IgD-negative memory B cell (primary cell): ENCODE measurements around the gene LRRC45. TPM values are rescaled to one million over a fixed set of nuclear protein-coding genes. Genes with fewer than 3 reads are reported as not detected.

Source experiments
- H3K27ac Mint-ChIP-seq, 3 donors: one replicate each; pipeline ENCODE4 v1.8.0; 2020 to 2022; ENCODE audit warnings: mild to moderate bottlenecking in 3 of 3, mixed read lengths in 3 of 3, moderate library complexity in 1 of 3
- H3K27me3 Mint-ChIP-seq: one replicate; pipeline ENCODE4 v1.8.0; 2021; ENCODE audit warnings: mixed read lengths
- H3K36me3 Mint-ChIP-seq: one replicate; pipeline ENCODE4 v1.8.0; 2020; ENCODE audit warnings: mild to moderate bottlenecking, mixed read lengths
- H3K4me1 Mint-ChIP-seq, 3 donors: one replicate each; pipeline ENCODE4 v1.8.0; 2020 to 2022; ENCODE audit warnings: mixed read lengths in 3 of 3, mild to moderate bottlenecking in 1 of 3
- H3K4me3 Mint-ChIP-seq, 4 donors: one replicate each; pipeline ENCODE4 v1.8.0; 2020 to 2022; ENCODE audit warnings: mild to moderate bottlenecking in 4 of 4, mixed read lengths in 4 of 4, moderate library complexity in 3 of 4
- H3K9me3 Mint-ChIP-seq, 3 donors: one replicate each; pipeline ENCODE4 v1.8.0; 2020 to 2021; ENCODE audit warnings: mixed read lengths in 3 of 3, mild to moderate bottlenecking in 1 of 3
- polyA plus RNA-seq: library from polyadenylated mRNA; unstranded; fragments of 300-500 nt; fragmentation: Illumina TruSeq; gene quantifications from one replicate; pipeline ENCODE4 v1.2.3, GENCODE V29; 2021

LRRC45 gene
- polyA plus RNA-seq, 1 donor from 2014 or later, result 5.3 TPM

GRCh38 chr17:82018989-82019689 is 4.0 kb upstream of the LRRC45 start:
- no peak overlapping the region for H3K27ac Mint-ChIP-seq
- H3K4me3 Mint-ChIP-seq, result peak overlapping the region in 1 of 4 donors; percentile 17
- H3K27me3 Mint-ChIP-seq, result no peaks in the 10 kb centered on the region
- peaks cover 7 to 10% (median 9%) of the 10 kb centered on the region in 3 donors for H3K4me1 Mint-ChIP-seq
- no peaks in the 10 kb centered on the region for H3K9me3 Mint-ChIP-seq
- no peaks in the 10 kb centered on the region for H3K36me3 Mint-ChIP-seq

- Mint-ChIP-seq H3K4me3 (peak overlapping the region in 1 of 4 donors; percentile 66), H3K4me1 (peaks cover 7 to 10% (median 9%) of the 10 kb centered on the region in 3 donors)
These were observed 3.2 kb upstream of the LRRC45 start for GRCh38 chr17:82019690-82020571.

GRCh38 chr17:82020572-82021106 is 2.5 kb upstream of the LRRC45 start:
- peak overlapping the region in 1 of 4 donors; percentile 33 for H3K4me3 Mint-ChIP-seq
- no peaks in the 10 kb centered on the region for H3K36me3 Mint-ChIP-seq
- no peak overlapping the region for H3K27ac Mint-ChIP-seq
- H3K9me3 Mint-ChIP-seq, result no peaks in the 10 kb centered on the region
- H3K27me3 Mint-ChIP-seq, result no peaks in the 10 kb centered on the region
- H3K4me1 Mint-ChIP-seq, result peaks cover 7 to 10% (median 9%) of the 10 kb centered on the region in 3 donors

More at GRCh38 chr17:82019690-82020571, 3.2 kb upstream of the LRRC45 start:
- Mint-ChIP-seq H3K9me3 (no peaks in the 10 kb centered on the region), H3K27ac (no peak overlapping the region), H3K36me3 (no peaks in the 10 kb centered on the region), H3K27me3 (no peaks in the 10 kb centered on the region)

- no peaks in the 10 kb centered on the region for H3K36me3 Mint-ChIP-seq
- peak overlapping the region in 1 of 3 donors; percentile 79 for H3K27ac Mint-ChIP-seq
- no peaks in the 10 kb centered on the region for H3K9me3 Mint-ChIP-seq
- peaks cover 7 to 10% (median 9%) of the 10 kb centered on the region in 3 donors for H3K4me1 Mint-ChIP-seq
- peak overlapping the region; percentile 84 to 94 (median 90) for H3K4me3 Mint-ChIP-seq
- H3K27me3 Mint-ChIP-seq, result no peaks in the 10 kb centered on the region
These were observed 1.8 kb upstream of the LRRC45 start for GRCh38 chr17:82021107-82021899.

- peak overlapping the region; percentile 84 to 94 (median 90) for H3K4me3 Mint-ChIP-seq
These were observed 1.2 kb upstream of the LRRC45 start for GRCh38 chr17:82021900-82022309.

GRCh38 chr17:82022310-82022980 is 660 bp upstream of the LRRC45 start, which contains the start of gene CENPX:
Gene CENPX (minus strand): TSS chr17:82022878. CDS start chr17:82022861, 17 bp downstream.
- Mint-ChIP-seq H3K36me3 (peaks cover 1% of the 10 kb centered on the region), H3K27ac (peak within 1 kb of the TSS; percentile 64 to 86 (median 79)), H3K27me3 (no peaks in the 10 kb centered on the region), H3K4me3 (peak within 1 kb of the TSS; percentile 84 to 94 (median 90)), H3K4me1 (peaks cover 7 to 10% (median 9%) of the 10 kb centered on the region in 3 donors), H3K9me3 (no peaks in the 10 kb centered on the region)

More at GRCh38 chr17:82021900-82022309, 1.2 kb upstream of the LRRC45 start:
- Mint-ChIP-seq H3K27me3 (no peaks in the 10 kb centered on the region), H3K36me3 (peaks cover under 1% of the 10 kb centered on the region), H3K27ac (peak overlapping the region in 1 of 3 donors; percentile 79), H3K9me3 (no peaks in the 10 kb centered on the region), H3K4me1 (peaks cover 7 to 10% (median 9%) of the 10 kb centered on the region in 3 donors)

- Mint-ChIP-seq H3K36me3 (peaks cover 1% of the 10 kb centered on the region), H3K27me3 (no peaks in the 10 kb centered on the region), H3K4me3 (peak overlapping the region; percentile 80 to 89 (median 86)), H3K4me1 (peaks cover 7 to 10% (median 9%) of the 10 kb centered on the region in 3 donors), H3K9me3 (no peaks in the 10 kb centered on the region), H3K27ac (peak overlapping the region in 2 of 3 donors; percentile 64)
These were observed 539 bp downstream of the LRRC45 start for GRCh38 chr17:82023447-82024241.

- Mint-ChIP-seq H3K9me3 (no peaks in the 10 kb centered on the region), H3K27ac (no peak overlapping the region), H3K36me3 (peaks cover 1% of the 10 kb centered on the region), H3K4me1 (peaks cover 7 to 10% (median 9%) of the 10 kb centered on the region in 3 donors), H3K27me3 (no peaks in the 10 kb centered on the region), H3K4me3 (no peak overlapping the region)
These were observed 1.8 kb downstream of the LRRC45 start for GRCh38 chr17:82024859-82025258.

- Mint-ChIP-seq H3K9me3 (no peaks in the 10 kb centered on the region), H3K4me1 (peaks cover 7 to 11% (median 9%) of the 10 kb centered on the region in 3 donors), H3K27me3 (no peaks in the 10 kb centered on the region), H3K27ac (no peak overlapping the region), H3K4me3 (peak overlapping the region in 2 of 4 donors; percentile 67 to 81), H3K36me3 (peaks cover 1% of the 10 kb centered on the region)
These were observed 2.4 kb downstream of the LRRC45 start for GRCh38 chr17:82025401-82026107.

GRCh38 chr17:82028246-82028645 is 5.1 kb downstream of the LRRC45 start:
- Mint-ChIP-seq H3K4me3 (no peak overlapping the region), H3K9me3 (no peaks in the 10 kb centered on the region), H3K4me1 (peaks cover 0 to 4% (median 0%) of the 10 kb centered on the region in 3 donors), H3K27me3 (no peaks in the 10 kb centered on the region), H3K27ac (no peak overlapping the region), H3K36me3 (peaks cover 1% of the 10 kb centered on the region)

GRCh38 chr17:82028966-82029365 is 5.9 kb downstream of the LRRC45 start:
- no peaks in the 10 kb centered on the region for H3K27me3 Mint-ChIP-seq
- no peaks in the 10 kb centered on the region for H3K9me3 Mint-ChIP-seq
- H3K27ac Mint-ChIP-seq, result no peak overlapping the region
- peaks cover 0 to 1% (median 0%) of the 10 kb centered on the region in 3 donors for H3K4me1 Mint-ChIP-seq
- H3K36me3 Mint-ChIP-seq, result peaks cover 1% of the 10 kb centered on the region
- peak overlapping the region in 2 of 4 donors; percentile 54 to 62 for H3K4me3 Mint-ChIP-seq

- Mint-ChIP-seq H3K4me3 (peak overlapping the region; percentile 48 to 88 (median 70)), H3K27ac (no peak overlapping the region), H3K9me3 (no peaks in the 10 kb centered on the region), H3K4me1 (peaks cover 0 to 1% (median 0%) of the 10 kb centered on the region in 3 donors), H3K36me3 (peaks cover 1% of the 10 kb centered on the region), H3K27me3 (no peaks in the 10 kb centered on the region)
These were observed 6.3 kb downstream of the LRRC45 start for GRCh38 chr17:82029391-82029790.
